HUES48 (cell line): ENCODE data around the gene TRIM27.

Experiments used
- H3K27ac ChIP-seq: one replicate; pipeline ENCODE4 v1.7.0; 2013; ENCODE audit warnings: low read depth, low read length, inconsistent platforms
- H3K27me3 ChIP-seq: 2 replicates; pipeline ENCODE4 v1.6.1; 2013; ENCODE audit warnings: mild to moderate bottlenecking, low read length; ENCODE audit not compliant: control insufficient read depth, insufficient read depth
- H3K36me3 ChIP-seq: 2 replicates; pipeline ENCODE4 v1.6.1; 2013; ENCODE audit warnings: low read length; ENCODE audit not compliant: control insufficient read depth, insufficient read depth
- H3K4me1 ChIP-seq: 2 replicates; pipeline ENCODE4 v1.6.1; 2013; ENCODE audit warnings: mild to moderate bottlenecking, low read length; ENCODE audit not compliant: control insufficient read depth, insufficient read depth
- H3K4me3 ChIP-seq: 2 replicates; pipeline ENCODE4 v1.5.1; 2013; ENCODE audit warnings: mild to moderate bottlenecking, low read depth, low read length
- H3K9ac ChIP-seq: 2 replicates; pipeline ENCODE4 v1.6.1; 2013; ENCODE audit warnings: mild to moderate bottlenecking, low read depth, low read length, moderate library complexity
- H3K9me3 ChIP-seq: 2 replicates; pipeline ENCODE4 v1.6.1; 2013; ENCODE audit warnings: low read length; ENCODE audit not compliant: control insufficient read depth, insufficient read depth

TRIM27 gene

DNA sequence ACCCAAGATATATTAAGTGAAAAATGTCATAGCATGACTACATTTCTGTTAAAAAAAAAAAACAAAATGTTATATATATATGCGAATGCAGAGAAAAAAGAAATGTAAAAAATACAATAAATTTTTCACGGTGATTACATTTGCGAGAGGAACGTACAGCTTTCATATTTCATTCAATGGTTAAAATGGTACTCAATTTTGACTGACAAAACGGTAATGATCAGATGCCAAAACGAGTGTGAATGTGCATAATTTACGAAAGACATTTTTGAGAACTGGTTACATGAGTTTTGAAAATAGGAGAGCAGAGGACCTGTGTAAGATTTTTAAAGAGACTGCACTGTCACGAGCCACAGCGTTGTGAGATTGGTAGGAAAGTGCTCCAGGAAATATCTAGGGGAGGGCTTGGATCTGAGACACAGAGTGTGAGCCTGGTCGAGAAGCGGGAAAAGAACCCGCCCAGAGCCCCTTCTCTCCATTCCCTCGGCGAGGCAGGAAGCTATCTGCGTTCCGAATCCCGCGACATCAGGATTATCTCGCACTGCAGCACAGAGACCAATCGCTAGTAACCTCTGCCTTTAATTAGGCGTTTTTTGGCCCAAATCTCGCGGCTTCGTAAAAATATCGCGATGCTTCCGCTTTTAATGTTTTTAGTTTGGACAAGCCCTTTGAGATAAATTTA lies 28.5 kb downstream of the TRIM27 start:
- peak overlapping the region; percentile 76 for H3K4me3 ChIP-seq
- peak overlapping the region; percentile 87 for H3K9ac ChIP-seq
- no peaks in the 10 kb centered on the region for H3K36me3 ChIP-seq
- H3K4me1 ChIP-seq = no peaks in the 10 kb centered on the region
- peak overlapping the region; percentile 96 for H3K27ac ChIP-seq
- no peaks in the 10 kb centered on the region for H3K27me3 ChIP-seq
- H3K9me3 ChIP-seq = no peaks in the 10 kb centered on the region

DNA sequence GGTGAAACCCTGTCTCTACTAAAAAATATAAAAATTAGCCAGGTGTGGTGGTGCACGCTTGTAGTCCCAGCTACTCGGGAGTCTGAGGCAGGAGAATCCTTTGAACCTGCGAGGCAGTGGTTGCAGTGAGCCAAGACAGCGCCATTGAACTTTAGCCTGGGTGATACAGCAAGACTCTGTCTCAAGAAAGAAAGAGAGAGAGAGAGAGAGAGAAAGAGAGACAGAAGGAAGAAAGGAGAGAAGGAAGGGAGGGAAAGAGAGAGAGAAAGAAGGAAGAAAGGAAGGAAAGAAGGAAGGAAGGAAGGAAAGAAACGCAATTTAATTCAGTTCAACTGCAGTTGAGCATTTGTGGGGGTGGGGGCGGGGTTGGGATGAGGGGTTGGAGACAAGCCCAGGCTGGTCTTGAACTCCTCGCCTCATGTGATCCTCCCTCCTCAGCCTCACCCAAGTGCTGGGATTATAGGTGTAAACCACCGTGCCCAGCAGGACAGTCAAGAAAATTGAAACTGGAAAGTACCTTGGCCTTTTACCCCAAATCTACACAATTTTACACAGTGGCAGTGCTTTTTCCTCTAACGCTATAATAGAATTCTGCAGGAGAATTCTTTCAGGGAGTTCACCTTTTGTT lies 30.5 kb downstream of the TRIM27 start:
- no peak overlapping the region for H3K9ac ChIP-seq
- no peaks in the 10 kb centered on the region for H3K4me1 ChIP-seq
- H3K27ac ChIP-seq = no peak overlapping the region
- no peak overlapping the region for H3K4me3 ChIP-seq
- no peaks in the 10 kb centered on the region for H3K27me3 ChIP-seq
- H3K36me3 ChIP-seq = no peaks in the 10 kb centered on the region
- H3K9me3 ChIP-seq = no peaks in the 10 kb centered on the region

DNA sequence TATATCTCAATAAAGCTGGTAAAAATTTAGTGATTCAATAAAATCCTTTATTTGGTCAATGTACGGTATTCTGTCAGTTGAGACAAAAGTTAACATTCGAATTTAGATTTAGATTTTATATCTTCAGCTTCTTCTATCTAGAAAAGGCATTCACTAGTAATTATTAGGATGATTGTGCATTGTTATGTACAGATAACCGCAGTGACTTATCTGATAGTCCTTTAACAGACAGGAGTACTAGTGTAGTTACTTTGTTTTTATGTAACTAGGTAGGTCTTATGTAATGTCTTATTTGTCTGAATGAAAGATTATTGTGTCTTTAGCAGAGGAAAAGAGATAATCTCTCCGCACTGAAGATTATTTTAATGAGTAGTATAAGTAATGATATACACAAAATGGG lies 31.3 kb downstream of the TRIM27 start:
- H3K9ac ChIP-seq = no peak overlapping the region
- no peak overlapping the region for H3K27ac ChIP-seq

DNA sequence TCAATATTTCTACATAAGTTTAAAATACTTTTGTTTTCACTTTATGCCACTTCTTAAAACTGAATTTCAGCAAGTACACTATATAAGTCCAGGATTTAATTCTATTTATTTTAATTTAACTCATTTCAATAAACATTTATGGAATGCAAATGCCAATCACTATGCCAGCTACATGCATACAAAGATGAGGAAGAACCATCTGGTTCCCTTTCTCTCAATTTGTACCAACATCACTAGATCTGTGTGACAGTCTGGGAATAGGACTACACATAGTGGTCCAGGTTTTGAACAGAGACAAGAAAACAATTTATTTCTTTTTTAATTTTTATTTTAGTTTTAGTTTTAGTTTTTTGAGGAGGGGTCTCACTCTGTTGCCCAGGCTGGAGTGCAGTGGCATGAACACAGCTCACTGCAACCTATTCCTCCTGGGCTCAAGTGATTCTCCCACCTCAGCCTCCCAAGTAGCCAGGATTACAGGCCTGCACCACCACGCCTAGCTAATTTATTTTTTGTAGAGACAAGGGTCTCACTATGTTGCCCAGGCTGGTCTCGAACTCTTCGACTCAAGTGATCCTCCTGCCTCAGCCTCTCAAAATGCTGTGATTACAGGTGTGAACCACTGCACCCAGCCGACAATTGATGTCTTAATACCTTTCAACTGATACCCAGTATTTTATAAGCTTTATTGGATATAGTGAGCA lies 35.8 kb downstream of the TRIM27 start:
- Histone ChIP-seq H3K27ac (no peak overlapping the region), H3K27me3 (no peaks in the 10 kb centered on the region), H3K9ac (no peak overlapping the region), H3K4me3 (no peak overlapping the region), H3K4me1 (no peaks in the 10 kb centered on the region), H3K36me3 (no peaks in the 10 kb centered on the region), H3K9me3 (no peaks in the 10 kb centered on the region; the same call in 1 of the 2 replicates)

More for the DNA sequence above, 31.3 kb downstream of the TRIM27 start:
- H3K4me1 ChIP-seq = no peaks in the 10 kb centered on the region
- no peaks in the 10 kb centered on the region for H3K36me3 ChIP-seq
- no peaks in the 10 kb centered on the region for H3K27me3 ChIP-seq
- H3K9me3 ChIP-seq = no peaks in the 10 kb centered on the region
- no peak overlapping the region for H3K4me3 ChIP-seq

DNA sequence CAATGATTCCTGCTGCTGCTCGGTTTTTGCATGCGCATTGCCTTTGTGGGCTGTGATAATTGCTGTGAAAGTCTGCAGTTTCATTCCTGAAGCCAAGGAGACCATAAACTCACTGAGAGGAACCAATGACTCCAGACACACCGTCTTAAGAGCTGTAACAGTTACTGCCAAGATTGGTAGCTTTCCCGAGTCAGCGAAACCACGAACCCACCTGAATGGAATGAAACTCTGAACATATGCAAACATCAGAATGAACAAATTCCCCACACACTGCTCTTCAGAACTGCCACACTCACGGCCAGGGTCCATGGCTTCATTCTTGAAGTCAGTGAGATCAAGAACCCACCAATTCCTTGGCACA lies 37.7 kb downstream of the TRIM27 start:
- Histone ChIP-seq H3K4me1 (0 out of 2 replicates have a peak, but pooled peaks cover 4% of the 10 kb centered on the region), H3K36me3 (no peaks in the 10 kb centered on the region), H3K27ac (no peak overlapping the region), H3K9ac (no peak overlapping the region), H3K27me3 (no peaks in the 10 kb centered on the region), H3K4me3 (no peak overlapping the region), H3K9me3 (no peaks in the 10 kb centered on the region; the same call in 1 of the 2 replicates)

DNA sequence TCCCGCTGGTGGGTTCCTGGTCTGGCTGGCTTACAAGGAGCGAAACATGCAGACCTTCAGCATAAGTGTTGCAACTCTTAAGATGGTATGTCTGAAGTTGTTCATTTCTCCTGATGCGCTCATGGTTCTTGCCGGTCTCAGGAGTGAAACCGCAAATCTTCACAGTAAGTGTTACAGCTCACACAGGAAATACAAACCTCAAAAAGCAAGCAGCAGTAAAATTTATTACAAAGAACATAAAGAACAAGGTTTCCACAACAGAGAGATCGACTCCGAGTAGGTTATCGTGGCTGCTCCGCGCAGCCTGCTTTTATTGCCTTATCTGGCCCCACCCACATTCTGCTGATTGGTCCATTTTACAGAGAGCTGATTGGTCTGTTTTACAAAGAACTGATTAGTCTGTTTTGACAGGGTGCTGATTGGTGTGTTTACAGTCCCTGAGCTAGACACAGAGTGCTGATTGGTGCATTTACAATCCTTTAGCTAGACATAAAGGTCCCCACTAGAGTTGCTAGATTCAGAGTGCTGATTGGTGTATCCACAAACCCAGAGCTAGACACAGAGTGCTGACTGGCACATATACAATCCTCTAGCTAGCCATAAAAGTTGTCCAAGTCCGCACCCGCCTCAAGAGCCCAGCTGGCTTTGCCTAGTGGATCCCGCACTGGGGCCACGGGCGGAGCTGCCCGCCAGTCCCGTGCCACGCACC lies 39.2 kb downstream of the TRIM27 start:
- no peak overlapping the region for H3K4me3 ChIP-seq
- no peaks in the 10 kb centered on the region for H3K27me3 ChIP-seq
- H3K36me3 ChIP-seq = no peaks in the 10 kb centered on the region
- no peaks in the 10 kb centered on the region; the same call in 1 of the 2 replicates for H3K9me3 ChIP-seq
- no peak overlapping the region for H3K9ac ChIP-seq
- H3K27ac ChIP-seq = no peak overlapping the region
- peaks cover 10% of the 10 kb centered on the region; the same call in 1 of the 2 replicates for H3K4me1 ChIP-seq

DNA sequence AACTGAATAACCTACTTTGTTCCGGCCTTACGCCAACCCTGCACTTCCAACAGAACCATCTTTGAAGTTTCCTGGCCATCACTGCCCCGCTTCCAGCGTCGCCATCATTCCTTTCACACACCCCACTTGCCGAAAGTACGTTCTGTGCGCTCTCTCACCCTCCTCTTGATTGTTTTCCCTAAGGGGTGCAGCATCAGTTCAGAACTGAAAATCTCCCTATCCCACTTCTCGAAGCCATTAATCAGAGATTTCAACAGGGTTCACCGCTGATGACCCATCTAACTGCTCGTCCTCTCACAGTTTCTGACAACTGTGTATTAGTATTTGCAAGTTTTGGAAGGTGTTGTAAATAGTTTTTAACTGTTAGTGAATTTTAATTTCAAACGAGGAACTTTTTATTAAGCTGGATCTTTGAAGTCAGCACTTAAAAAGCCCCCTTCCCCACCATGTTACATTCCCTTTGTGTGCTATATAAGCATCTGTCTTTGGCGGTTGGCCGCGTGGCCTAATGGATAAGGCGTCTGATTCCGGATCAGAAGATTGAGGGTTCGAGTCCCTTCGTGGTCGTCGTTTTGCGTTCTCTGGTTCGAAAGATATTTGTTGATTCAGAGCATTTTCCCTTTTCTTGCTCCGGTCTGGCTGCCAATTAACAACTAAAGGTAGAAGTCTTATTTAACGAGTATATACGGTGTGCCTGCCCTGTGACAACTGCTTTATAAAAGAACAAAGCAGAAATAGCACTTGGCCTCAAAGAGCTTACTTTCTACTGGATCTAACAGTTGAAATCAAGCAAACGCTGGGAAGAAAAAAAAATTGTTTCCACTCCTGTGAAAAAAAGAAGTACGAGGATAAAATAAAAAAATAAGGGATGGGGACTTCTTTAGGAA lies 42.6 kb downstream of the TRIM27 start:
- Histone ChIP-seq H3K36me3 (no peaks in the 10 kb centered on the region), H3K27me3 (no peaks in the 10 kb centered on the region), H3K4me3 (peak overlapping the region; percentile 97), H3K9me3 (no peaks in the 10 kb centered on the region; the same call in 1 of the 2 replicates), H3K4me1 (peaks cover 13% of the 10 kb centered on the region; the same call in 1 of the 2 replicates), H3K9ac (peak overlapping the region; percentile 82), H3K27ac (no peak overlapping the region)

DNA sequence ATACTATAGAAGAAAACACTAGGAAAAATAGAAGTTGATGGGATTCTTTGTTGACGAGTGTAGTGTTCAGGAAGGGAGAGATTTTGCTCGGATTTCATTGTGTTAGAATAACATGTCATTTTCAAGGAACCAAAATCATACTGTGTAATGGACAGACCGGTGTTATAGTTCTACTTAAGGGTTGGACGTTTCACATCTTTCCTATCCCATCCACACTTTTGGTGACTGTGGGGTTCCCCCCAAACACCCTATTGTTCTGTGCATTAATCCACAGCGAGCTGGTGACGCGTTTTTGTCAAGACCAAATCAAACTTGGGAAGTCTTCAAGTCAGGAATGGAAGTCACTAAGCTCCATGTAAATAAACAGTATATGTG lies 43.3 kb downstream of the TRIM27 start:
- Histone ChIP-seq H3K27me3 (no peaks in the 10 kb centered on the region), H3K36me3 (no peaks in the 10 kb centered on the region), H3K4me3 (peak overlapping the region; percentile 97), H3K9ac (peak overlapping the region; percentile 82), H3K4me1 (peaks cover 15% of the 10 kb centered on the region; the same call in 1 of the 2 replicates), H3K9me3 (no peaks in the 10 kb centered on the region), H3K27ac (no peak overlapping the region)

DNA sequence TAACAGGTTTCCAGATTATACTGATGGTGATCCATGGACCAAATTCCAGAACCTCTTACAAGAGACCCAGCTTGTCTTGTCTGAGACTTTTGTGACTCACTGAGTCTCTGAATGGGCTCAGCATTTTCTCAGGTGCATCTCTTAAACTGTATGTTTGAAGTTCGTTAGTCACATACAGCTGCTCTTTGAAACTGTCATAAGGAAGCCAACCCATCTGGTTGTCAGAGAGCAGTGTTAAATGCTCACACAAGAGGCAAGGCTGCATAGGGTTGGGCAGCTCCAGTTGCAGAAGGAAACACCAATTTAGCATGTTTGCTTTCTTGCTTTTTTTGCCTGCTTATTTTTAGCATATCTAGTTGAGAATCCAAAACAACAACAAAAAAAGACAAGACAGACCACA lies 47.1 kb downstream of the TRIM27 start:
- no peak overlapping the region for H3K9ac ChIP-seq

DNA sequence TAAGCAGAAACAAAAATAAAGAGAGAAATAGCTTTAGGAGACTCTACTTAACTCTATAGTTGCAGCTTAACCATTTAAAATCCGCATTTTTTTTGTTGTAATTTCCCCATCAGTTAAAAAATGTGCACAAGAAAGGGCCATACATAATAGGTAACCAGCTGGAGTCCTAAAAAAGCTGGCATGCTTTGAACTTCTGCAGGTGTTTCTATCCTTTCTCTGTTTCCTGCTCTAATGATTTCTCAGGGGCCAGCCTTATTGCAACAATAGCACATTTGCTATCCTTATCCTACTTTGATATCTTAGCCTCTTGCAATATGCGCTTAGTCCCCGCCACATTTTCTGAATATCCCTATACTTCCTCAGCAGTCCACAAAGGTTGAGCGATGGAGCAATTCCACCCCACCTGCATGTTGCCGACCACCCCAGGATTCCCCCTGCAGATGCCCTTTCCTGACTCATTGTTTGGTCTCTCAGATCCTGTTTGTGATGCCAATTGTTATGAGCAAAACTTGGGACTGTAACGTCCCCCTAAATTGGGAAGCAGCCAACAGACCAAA lies 48.5 kb downstream of the TRIM27 start:
- Histone ChIP-seq H3K27ac (peak overlapping the region; percentile 62), H3K9me3 (no peaks in the 10 kb centered on the region), H3K27me3 (no peaks in the 10 kb centered on the region), H3K4me3 (no peak overlapping the region), H3K36me3 (no peaks in the 10 kb centered on the region), H3K9ac (no peak overlapping the region), H3K4me1 (peaks cover 11% of the 10 kb centered on the region; the same call in 1 of the 2 replicates)

More for the DNA sequence above, 47.1 kb downstream of the TRIM27 start:
- H3K9me3 ChIP-seq = no peaks in the 10 kb centered on the region
- peaks cover 16% of the 10 kb centered on the region; the same call in 1 of the 2 replicates for H3K4me1 ChIP-seq
- no peak overlapping the region for H3K27ac ChIP-seq
- H3K27me3 ChIP-seq = no peaks in the 10 kb centered on the region
- H3K36me3 ChIP-seq = no peaks in the 10 kb centered on the region
- no peak overlapping the region for H3K4me3 ChIP-seq
